C4-2B (cell line): Measurements from ENCODE around the gene ZSWIM5.
"Not testable (repeated sequence)": the region's sequence is repeated elsewhere in the genome, so short reads cannot be mapped to it uniquely, and the experiment has no call there.

ENCODE experiments used
- H3K27ac ChIP-seq: fragments of 450-650 bp; 2 replicates; pipeline ENCODE4 v1.5.1; 2017
- ZFX ChIP-seq: fragments of 450-650 bp; IDR thresholded peaks from 2 replicates; pipeline ENCODE4 v1.6.1; 2017
- TF ChIP-seq, protein P1 (sequence below): fragments of 450-650 bp; conservative IDR thresholded peaks from 2 replicates; pipeline ENCODE4 v1.5.1; 2017; ENCODE audit warnings: mild to moderate bottlenecking

The ZSWIM5 gene

DNA sequence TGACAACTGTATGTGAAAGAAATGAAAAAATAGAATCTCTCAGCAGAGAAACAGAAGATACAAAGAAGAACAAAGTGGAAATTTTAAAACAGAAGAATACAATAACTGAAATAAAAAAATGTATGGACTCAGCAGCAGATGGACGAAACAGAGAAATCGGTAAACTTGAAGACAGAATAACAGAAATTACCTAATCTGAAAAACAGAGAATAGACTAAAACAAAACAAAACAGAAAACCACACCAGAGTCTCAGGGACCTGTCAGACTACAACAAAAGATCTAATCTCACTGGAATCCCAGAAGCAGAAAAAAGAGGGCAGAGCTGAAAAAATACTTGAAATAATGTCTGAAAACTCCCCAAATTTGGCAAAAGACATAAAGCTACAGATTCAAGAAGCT lies 83.0 kb downstream of the ZSWIM5 start:
- TF ChIP-seq, protein P1, sequence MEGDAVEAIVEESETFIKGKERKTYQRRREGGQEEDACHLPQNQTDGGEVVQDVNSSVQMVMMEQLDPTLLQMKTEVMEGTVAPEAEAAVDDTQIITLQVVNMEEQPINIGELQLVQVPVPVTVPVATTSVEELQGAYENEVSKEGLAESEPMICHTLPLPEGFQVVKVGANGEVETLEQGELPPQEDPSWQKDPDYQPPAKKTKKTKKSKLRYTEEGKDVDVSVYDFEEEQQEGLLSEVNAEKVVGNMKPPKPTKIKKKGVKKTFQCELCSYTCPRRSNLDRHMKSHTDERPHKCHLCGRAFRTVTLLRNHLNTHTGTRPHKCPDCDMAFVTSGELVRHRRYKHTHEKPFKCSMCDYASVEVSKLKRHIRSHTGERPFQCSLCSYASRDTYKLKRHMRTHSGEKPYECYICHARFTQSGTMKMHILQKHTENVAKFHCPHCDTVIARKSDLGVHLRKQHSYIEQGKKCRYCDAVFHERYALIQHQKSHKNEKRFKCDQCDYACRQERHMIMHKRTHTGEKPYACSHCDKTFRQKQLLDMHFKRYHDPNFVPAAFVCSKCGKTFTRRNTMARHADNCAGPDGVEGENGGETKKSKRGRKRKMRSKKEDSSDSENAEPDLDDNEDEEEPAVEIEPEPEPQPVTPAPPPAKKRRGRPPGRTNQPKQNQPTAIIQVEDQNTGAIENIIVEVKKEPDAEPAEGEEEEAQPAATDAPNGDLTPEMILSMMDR: no peak
- TF ChIP-seq ZFX: no peak
- no peak overlapping the region for H3K27ac ChIP-seq

DNA sequence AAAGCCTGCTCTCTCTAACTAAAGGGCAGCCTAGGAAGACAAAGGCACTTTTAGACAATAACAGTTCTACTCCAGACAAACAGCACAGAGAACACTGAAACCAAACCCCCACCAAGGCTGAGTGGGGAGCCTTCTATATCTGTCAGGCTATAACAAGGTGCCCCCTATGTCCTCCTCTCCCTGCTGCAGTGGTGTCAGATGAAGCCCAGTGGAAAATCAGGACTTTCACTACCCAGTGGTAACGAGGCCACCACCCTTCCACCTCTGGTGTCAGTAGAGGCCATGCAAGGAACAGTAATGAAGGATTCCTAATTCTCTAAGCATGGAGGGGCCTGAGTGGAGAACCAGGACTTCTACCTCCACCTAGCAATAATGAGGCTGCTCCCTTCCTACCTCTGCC lies 83.7 kb downstream of the ZSWIM5 start:
- TF ChIP-seq, protein P1: no peak
- H3K27ac ChIP-seq: no peak overlapping the region

DNA sequence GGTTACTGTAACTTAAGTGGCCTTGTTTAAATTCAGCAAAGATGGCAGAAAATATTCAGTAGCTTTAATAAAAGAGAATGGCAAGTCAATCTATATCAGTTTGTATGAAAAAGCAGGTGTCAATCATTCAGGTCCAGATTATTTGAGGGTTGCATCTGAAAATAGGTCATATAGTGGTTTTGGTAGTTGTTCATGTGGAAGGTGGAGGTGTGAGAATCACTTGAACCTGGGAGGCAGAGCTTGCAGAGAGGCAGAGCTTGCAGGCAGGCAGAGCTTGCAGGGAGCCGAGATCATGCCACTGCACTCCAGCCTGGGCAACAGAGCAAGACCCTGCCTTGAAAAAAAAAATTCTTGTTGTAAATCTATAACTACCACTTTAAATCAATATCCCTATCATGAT lies 88.6 kb downstream of the ZSWIM5 start:
- no peak overlapping the region for H3K27ac ChIP-seq
- no peak for TF ChIP-seq ZFX
- TF ChIP-seq, protein P1: no peak

- H3K27ac ChIP-seq: no peak overlapping the region
- no peak for TF ChIP-seq ZFX
- TF ChIP-seq, protein P1: no peak
Observed at GRCh38 chr1:45116820-45117219, 89.6 kb downstream of the ZSWIM5 start.

- TF ChIP-seq ZFX: no peak
- TF ChIP-seq, protein P1: no peak
- H3K27ac ChIP-seq: no peak overlapping the region
Observed at GRCh38 chr1:45116340-45116739, 90.1 kb downstream of the ZSWIM5 start.

GRCh38 chr1:45115198-45115597 lies 91.2 kb downstream of the ZSWIM5 start:
- not testable (repeated sequence) for H3K27ac ChIP-seq

- TF ChIP-seq, protein P1: no peak
- no peak for TF ChIP-seq ZFX
- no peak overlapping the region for H3K27ac ChIP-seq
Observed at GRCh38 chr1:45112661-45113060, 93.7 kb downstream of the ZSWIM5 start.

DNA sequence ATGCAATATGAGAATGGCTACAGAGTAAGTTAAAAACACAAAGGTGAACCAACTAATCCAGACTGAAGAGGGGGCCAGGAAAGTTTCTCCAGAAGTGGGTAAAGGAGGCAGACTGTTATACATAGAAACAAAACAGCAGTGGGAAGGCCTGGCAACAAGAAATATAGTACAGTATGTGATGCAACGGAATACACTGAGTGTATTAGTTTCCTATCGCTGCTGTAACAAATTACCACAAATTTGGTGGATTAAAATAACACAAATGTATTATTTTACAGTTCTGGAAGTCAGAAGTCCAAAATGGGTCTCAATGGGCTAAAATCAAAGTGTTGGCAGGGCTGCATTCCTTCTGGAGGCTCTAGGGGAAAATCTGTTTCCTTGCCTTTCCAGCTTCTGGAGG lies 95.2 kb downstream of the ZSWIM5 start:
- no peak for TF ChIP-seq ZFX
- TF ChIP-seq, protein P1: no peak
- H3K27ac ChIP-seq: no peak overlapping the region
